GM12891 (cell line): ENCODE results near the gene ENTPD1.

Experiments
- POLR2A ChIP-seq: IDR thresholded peaks from 2 replicates; pipeline ENCODE4 v1.6.1; 2011; ENCODE audit warnings: low read depth, low read length, control low read depth
- POLR2AphosphoS5 ChIP-seq: IDR thresholded peaks from 2 replicates; pipeline ENCODE4 v1.6.1; 2011; ENCODE audit warnings: low read depth, low read length, control low read depth
- SPI1 ChIP-seq: IDR thresholded peaks from 2 replicates; pipeline ENCODE4 v1.6.1; 2011; ENCODE audit warnings: low read depth, low read length, control low read depth

DNA sequence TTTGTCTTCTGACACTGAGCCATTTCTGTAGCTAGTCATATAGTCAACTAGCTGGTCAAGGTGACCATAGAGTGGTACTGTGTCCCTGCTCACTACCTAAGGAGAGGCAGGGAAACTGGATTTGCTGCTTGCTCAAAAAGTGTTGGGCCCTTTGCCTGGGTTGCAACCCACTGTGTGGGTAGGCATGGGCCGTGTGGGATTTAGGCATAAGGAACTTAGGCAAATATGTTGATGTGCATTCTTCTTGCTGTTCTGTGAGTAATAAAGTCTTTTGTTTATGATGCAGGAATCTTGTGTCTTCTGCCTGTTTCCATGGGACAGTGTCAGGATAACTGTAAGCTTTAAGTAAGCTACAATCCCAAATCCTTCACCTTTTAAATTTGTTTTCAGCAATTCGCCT, 39.1 kb upstream of the ENTPD1 start:
- TF ChIP-seq POLR2A (no peak), POLR2AphosphoS5 (no peak), SPI1 (no peak)
